Measurements from ENCODE around the gene PPP2R2C. TPM values are rescaled to one million over a fixed set of nuclear protein-coding genes. Genes with fewer than 3 reads are reported as not detected.
A peak's percentile ranks its signal among the peaks of the same experiment; 100 is the strongest.

The PPP2R2C gene
- total and polyA plus RNA-seq, 5 donors from 2014 or later = not detected

DNA sequence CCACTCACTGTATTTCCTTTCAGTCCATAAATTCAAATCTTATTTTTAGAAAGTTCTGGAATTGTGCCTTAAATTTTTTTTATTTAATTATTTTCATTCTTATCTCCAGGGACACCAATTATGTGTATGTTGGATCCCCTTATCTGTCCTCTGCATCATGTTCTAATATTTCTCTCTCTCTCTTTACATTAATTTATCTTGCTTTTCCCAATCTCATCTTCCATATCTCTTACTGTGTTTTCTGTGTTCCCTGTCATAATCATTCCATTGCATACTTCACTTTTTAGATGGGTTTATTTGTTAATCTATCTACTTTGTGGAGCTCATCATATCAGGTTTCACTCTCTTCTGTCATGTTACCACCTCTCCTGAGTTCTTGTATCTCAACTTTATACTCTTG lies 37.4 kb downstream of the PPP2R2C start:
- ATAC-seq (ENCODE audit: low read depth in 2 of 2) (no peak), DNase-seq (no peak)
- Mint-ChIP-seq H3K27ac (no peak overlapping the region), H3K4me3 (no peak overlapping the region), H3K4me1 (no peaks in the 10 kb centered on the region), H3K9me3 (peaks cover 0 to 14% (median 3%) of the 10 kb centered on the region in 7 donors), H3K36me3 (no peaks in the 10 kb centered on the region), H3K27me3 (peaks cover 4% of the 10 kb centered on the region)
- Histone ChIP-seq H3K4me1 (ENCODE audit: control insufficient read depth, insufficient read depth, low read length, poor library complexity, severe bottlenecking) (no peaks in the 10 kb centered on the region), H3K9me3 (ENCODE audit: control insufficient read depth in 2 of 2, low read length in 2 of 2) (peaks cover 0 to 5% of the 10 kb centered on the region in 2 experiments), H3K27me3 (ENCODE audit: control insufficient read depth, insufficient read depth, low read length) (no peaks in the 10 kb centered on the region), H3K36me3 (ENCODE audit: control insufficient read depth, insufficient read depth, low read length) (no peaks in the 10 kb centered on the region), H3K4me3 (ENCODE audit: low read depth, low read length) (no peak overlapping the region), H3K27ac (ENCODE audit: insufficient read depth, low read length, poor library complexity, severe bottlenecking) (no peak overlapping the region)

DNA sequence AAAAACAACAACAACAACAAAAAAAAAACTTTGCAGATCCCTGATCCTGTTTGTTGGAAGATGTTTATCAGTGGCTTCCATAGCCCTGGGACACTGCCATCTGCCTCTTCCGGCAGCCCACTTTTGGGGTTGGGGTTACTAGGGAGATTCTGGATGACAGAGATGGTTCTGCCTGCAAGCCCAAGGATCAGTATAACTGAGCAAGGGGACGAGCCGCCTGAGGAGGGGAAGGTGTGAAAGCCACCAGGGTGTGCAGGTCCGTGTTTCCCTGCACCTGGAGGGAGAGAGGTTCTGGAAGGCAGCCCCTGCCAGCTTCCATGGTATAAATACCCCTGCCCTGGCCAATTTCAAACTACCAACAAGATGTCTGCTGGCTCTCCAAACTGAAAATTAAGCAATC lies 41.5 kb downstream of the PPP2R2C start:
- Histone ChIP-seq H3K27me3 (ENCODE audit: control insufficient read depth, insufficient read depth, low read length) (no peaks in the 10 kb centered on the region), H3K4me3 (ENCODE audit: low read depth, low read length) (no peak overlapping the region), H3K4me1 (ENCODE audit: control insufficient read depth, insufficient read depth, low read length, poor library complexity, severe bottlenecking) (no peaks in the 10 kb centered on the region), H3K36me3 (ENCODE audit: control insufficient read depth, insufficient read depth, low read length) (no peaks in the 10 kb centered on the region), H3K27ac (ENCODE audit: insufficient read depth, low read length, poor library complexity, severe bottlenecking) (no peak overlapping the region), H3K9me3 (ENCODE audit: control insufficient read depth in 2 of 2, low read length in 2 of 2) (peaks cover 0 to 5% of the 10 kb centered on the region in 2 experiments)
- H3K27ac Mint-ChIP-seq = no peak overlapping the region
- peaks cover 9% of the 10 kb centered on the region for H3K27me3 Mint-ChIP-seq
- no peaks in the 10 kb centered on the region for H3K4me1 Mint-ChIP-seq
- no peaks in the 10 kb centered on the region for H3K36me3 Mint-ChIP-seq
- H3K9me3 Mint-ChIP-seq = peaks cover 0 to 14% (median 2%) of the 10 kb centered on the region in 7 donors
- no peak overlapping the region for H3K4me3 Mint-ChIP-seq
- ATAC-seq (ENCODE audit: low read depth in 2 of 2) (no peak), DNase-seq (no peak)

DNA sequence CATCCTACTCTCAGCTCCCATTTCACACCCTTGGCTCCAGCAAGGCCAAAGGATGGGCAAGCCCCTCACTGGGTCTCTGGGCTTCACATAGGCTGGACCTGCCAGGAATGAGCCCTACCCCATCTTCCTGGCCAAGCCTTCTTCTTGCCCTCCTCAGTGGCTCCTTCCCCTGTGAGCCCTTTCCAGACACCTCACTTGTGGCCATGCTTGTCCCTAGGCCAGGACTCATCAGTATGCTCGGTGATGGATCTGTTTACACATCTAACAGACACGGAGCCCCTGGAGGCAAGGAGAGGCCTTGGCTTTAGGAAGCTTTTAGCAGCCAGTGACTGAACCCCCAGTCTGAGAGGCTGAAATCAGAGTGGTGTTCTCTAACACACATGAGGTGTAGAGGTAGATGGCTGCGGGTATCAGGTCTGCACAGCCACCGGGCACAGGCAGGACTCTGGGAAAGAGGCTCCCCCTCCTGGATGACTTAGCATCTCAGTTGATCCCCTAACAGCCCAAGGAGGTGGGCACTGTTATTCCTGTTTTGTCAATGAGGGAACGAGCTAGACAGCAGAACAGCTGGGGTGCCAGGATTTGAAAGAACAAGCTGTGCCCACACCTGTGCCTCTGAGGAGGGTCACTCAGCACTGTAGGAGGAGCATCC lies 44.8 kb downstream of the PPP2R2C start:
- Mint-ChIP-seq H3K9me3 (peaks cover 0 to 2% (median 0%) of the 10 kb centered on the region in 7 donors), H3K27me3 (peaks cover 13% of the 10 kb centered on the region), H3K36me3 (no peaks in the 10 kb centered on the region), H3K27ac (no peak overlapping the region), H3K4me3 (no peak overlapping the region), H3K4me1 (peaks cover 0 to 3% (median 0%) of the 10 kb centered on the region in 4 donors)
- no peak for DNase-seq
- Histone ChIP-seq H3K27ac (ENCODE audit: insufficient read depth, low read length, poor library complexity, severe bottlenecking) (no peak overlapping the region), H3K27me3 (ENCODE audit: control insufficient read depth, insufficient read depth, low read length) (no peaks in the 10 kb centered on the region), H3K4me1 (ENCODE audit: control insufficient read depth, insufficient read depth, low read length, poor library complexity, severe bottlenecking) (no peaks in the 10 kb centered on the region), H3K36me3 (ENCODE audit: control insufficient read depth, insufficient read depth, low read length) (no peaks in the 10 kb centered on the region), H3K9me3 (ENCODE audit: control insufficient read depth in 2 of 2, low read length in 2 of 2) (no peaks in the 10 kb centered on the region), H3K4me3 (ENCODE audit: low read depth, low read length) (no peak overlapping the region)
- no peak for ATAC-seq (ENCODE audit: low read depth in 2 of 2)

DNA sequence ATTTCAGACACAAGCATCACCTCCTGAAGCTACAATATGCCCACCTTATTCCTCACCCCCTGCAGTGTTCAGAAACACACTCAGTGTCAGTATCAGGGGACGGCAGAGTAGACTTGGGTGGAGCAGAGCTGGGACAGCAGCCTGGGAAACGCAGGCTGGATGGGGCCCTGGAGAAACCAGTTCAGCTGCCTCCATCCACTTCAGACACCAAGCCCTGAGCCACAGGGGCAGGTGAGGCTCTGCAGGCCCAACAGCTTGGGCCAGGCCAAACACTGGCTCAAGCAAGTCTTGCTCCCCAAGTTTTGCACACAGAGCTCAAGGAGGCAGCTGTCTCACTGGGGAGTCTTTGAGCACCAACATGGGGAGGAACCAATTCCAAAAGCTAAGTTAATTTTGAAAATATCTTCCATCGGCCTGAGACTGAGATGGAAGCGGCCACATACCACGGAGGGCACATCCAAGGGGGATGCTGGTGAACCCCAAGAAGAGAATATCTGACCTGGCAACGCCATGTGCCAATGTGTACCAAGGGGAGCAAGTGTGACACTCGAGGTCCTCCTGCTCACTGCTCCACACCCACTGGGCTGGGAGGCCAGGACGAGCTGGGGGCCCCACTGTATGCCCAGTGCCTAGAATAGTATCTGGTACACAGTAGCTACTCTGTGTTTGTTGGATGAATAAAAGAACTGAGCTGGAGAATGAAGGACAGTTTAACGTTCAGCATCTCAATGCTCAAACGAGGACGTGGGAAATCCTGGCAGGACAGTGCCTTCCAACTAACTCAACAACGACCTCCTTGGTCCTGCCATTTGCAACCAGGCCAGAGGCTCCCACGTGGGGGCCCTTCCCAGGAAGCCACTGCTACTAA lies 45.6 kb downstream of the PPP2R2C start:
- DNase-seq (no peak), ATAC-seq (ENCODE audit: low read depth in 2 of 2) (no peak)
- H3K9me3 Mint-ChIP-seq = peaks cover 0 to 1% (median 0%) of the 10 kb centered on the region in 7 donors
- peaks cover 0 to 3% (median 0%) of the 10 kb centered on the region in 4 donors for H3K4me1 Mint-ChIP-seq
- no peaks in the 10 kb centered on the region for H3K36me3 Mint-ChIP-seq
- Histone ChIP-seq H3K9me3 (ENCODE audit: control insufficient read depth in 2 of 2, low read length in 2 of 2) (no peaks in the 10 kb centered on the region), H3K27ac (ENCODE audit: insufficient read depth, low read length, poor library complexity, severe bottlenecking) (no peak overlapping the region), H3K36me3 (ENCODE audit: control insufficient read depth, insufficient read depth, low read length) (no peaks in the 10 kb centered on the region), H3K27me3 (ENCODE audit: control insufficient read depth, insufficient read depth, low read length) (no peaks in the 10 kb centered on the region), H3K4me1 (ENCODE audit: control insufficient read depth, insufficient read depth, low read length, poor library complexity, severe bottlenecking) (no peaks in the 10 kb centered on the region), H3K4me3 (ENCODE audit: low read depth, low read length) (no peak overlapping the region)
- peaks cover 13% of the 10 kb centered on the region for H3K27me3 Mint-ChIP-seq
- H3K27ac Mint-ChIP-seq = no peak overlapping the region
- no peak overlapping the region for H3K4me3 Mint-ChIP-seq

DNA sequence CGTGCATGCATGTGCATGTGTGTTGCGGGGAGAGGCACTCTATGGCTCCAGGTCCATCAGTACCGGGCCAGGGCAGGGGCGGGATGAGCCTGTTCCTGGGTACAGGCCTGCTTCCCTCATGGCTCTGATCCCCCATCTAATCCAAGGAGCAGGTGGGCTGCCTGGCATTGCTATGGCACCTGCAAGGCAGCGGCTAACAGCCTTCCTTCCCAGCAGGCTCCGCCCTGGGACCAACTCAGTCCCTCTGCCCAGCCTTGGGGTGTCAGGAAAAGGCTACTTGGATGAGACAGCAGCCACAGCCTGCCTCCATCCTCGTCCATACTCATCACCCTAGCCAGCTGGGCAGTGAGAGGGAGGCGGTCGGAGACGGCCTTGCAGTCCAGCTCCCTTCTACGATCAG lies 46.5 kb downstream of the PPP2R2C start:
- H3K27ac ChIP-seq (ENCODE audit: insufficient read depth, low read length, poor library complexity, severe bottlenecking) = no peak overlapping the region
- no peak overlapping the region for H3K27ac Mint-ChIP-seq
- no peaks in the 10 kb centered on the region for H3K27me3 ChIP-seq (ENCODE audit: control insufficient read depth, insufficient read depth, low read length)
- no peaks in the 10 kb centered on the region for H3K36me3 Mint-ChIP-seq
- H3K27me3 Mint-ChIP-seq = peaks cover 13% of the 10 kb centered on the region
- no peaks in the 10 kb centered on the region for H3K9me3 ChIP-seq (ENCODE audit: control insufficient read depth in 2 of 2, low read length in 2 of 2)
- H3K4me1 ChIP-seq (ENCODE audit: control insufficient read depth, insufficient read depth, low read length, poor library complexity, severe bottlenecking) = no peaks in the 10 kb centered on the region
- ATAC-seq (ENCODE audit: low read depth in 2 of 2) = no peak
- peaks cover 0 to 1% (median 0%) of the 10 kb centered on the region in 7 donors for H3K9me3 Mint-ChIP-seq
- H3K4me3 ChIP-seq (ENCODE audit: low read depth, low read length) = no peak overlapping the region
- no peaks in the 10 kb centered on the region for H3K36me3 ChIP-seq (ENCODE audit: control insufficient read depth, insufficient read depth, low read length)
- H3K4me1 Mint-ChIP-seq = peaks cover 0 to 3% (median 0%) of the 10 kb centered on the region in 4 donors
- DNase-seq = no peak
- peak overlapping the region in 1 of 4 donors; percentile 7 for H3K4me3 Mint-ChIP-seq

DNA sequence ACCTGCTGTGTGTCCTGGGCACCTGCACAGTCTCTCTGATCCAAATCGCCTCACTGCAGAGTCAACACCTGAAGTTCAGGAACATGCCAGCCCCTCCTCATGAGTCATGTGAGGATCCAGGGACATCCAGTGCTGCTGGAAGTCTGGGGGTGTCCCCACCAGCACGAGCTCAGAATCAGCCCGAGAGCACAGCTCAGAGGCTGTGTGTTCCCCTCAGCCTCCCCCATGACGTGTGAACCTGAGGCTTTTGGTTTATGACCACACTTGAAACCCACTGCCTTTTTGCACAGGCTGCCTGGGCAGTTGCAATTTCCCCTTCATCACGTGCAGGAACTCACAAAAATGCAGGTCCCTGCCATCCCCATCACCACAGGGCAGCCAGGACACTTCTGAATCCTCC lies 47.1 kb downstream of the PPP2R2C start:
- Histone ChIP-seq H3K9me3 (ENCODE audit: control insufficient read depth in 2 of 2, low read length in 2 of 2) (no peaks in the 10 kb centered on the region), H3K36me3 (ENCODE audit: control insufficient read depth, insufficient read depth, low read length) (no peaks in the 10 kb centered on the region), H3K4me1 (ENCODE audit: control insufficient read depth, insufficient read depth, low read length, poor library complexity, severe bottlenecking) (no peaks in the 10 kb centered on the region), H3K27ac (ENCODE audit: insufficient read depth, low read length, poor library complexity, severe bottlenecking) (no peak overlapping the region), H3K27me3 (ENCODE audit: control insufficient read depth, insufficient read depth, low read length) (no peaks in the 10 kb centered on the region), H3K4me3 (ENCODE audit: low read depth, low read length) (no peak overlapping the region)
- H3K4me3 Mint-ChIP-seq = no peak overlapping the region
- H3K9me3 Mint-ChIP-seq = peaks cover 0 to 1% (median 0%) of the 10 kb centered on the region in 7 donors
- no peak overlapping the region for H3K27ac Mint-ChIP-seq
- ATAC-seq (ENCODE audit: low read depth in 2 of 2) = no peak
- no peaks in the 10 kb centered on the region for H3K36me3 Mint-ChIP-seq
- H3K27me3 Mint-ChIP-seq = peaks cover 13% of the 10 kb centered on the region
- H3K4me1 Mint-ChIP-seq = peaks cover 0 to 3% (median 0%) of the 10 kb centered on the region in 4 donors
- no peak for DNase-seq

DNA sequence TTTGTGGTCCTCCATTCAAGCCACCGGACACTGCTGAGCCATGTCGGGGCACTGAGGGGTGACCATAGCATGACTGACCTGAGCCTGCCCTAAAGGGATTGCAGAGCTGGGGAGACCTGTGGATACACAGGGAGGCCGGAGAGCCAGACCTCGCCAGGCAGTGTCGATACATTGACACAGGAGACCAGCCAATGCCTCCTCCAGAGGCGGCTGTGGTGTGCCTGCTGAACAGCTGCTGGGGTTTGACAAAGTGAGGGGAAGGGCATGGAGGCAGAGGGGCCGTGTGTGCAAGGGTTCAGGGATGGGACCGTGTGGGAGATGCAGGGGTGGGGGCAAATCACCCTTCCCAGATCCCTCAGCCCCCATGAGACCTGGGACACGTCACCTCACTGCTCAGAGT lies 48.0 kb downstream of the PPP2R2C start:
- Mint-ChIP-seq H3K4me3 (no peak overlapping the region), H3K27ac (no peak overlapping the region), H3K27me3 (peaks cover 21% of the 10 kb centered on the region), H3K4me1 (peaks cover 0 to 3% (median 0%) of the 10 kb centered on the region in 4 donors), H3K36me3 (no peaks in the 10 kb centered on the region), H3K9me3 (peaks cover 0 to 1% (median 0%) of the 10 kb centered on the region in 7 donors)
- no peak for ATAC-seq (ENCODE audit: low read depth in 2 of 2)
- H3K27ac ChIP-seq (ENCODE audit: insufficient read depth, low read length, poor library complexity, severe bottlenecking) = no peak overlapping the region
- no peaks in the 10 kb centered on the region for H3K4me1 ChIP-seq (ENCODE audit: control insufficient read depth, insufficient read depth, low read length, poor library complexity, severe bottlenecking)
- DNase-seq = no peak
- H3K27me3 ChIP-seq (ENCODE audit: control insufficient read depth, insufficient read depth, low read length) = no peaks in the 10 kb centered on the region
- no peaks in the 10 kb centered on the region for H3K9me3 ChIP-seq (ENCODE audit: control insufficient read depth in 2 of 2, low read length in 2 of 2)
- H3K36me3 ChIP-seq (ENCODE audit: control insufficient read depth, insufficient read depth, low read length) = no peaks in the 10 kb centered on the region
- H3K4me3 ChIP-seq (ENCODE audit: low read depth, low read length) = no peak overlapping the region
